PFSK-1 (cell line): Measurements from ENCODE around the gene KLC4.

Source experiments
- FOXP2 ChIP-seq: optimal IDR thresholded peaks from 2 replicates; pipeline ENCODE3; 2011; ENCODE audit warnings: borderline replicate concordance, control low read depth, inconsistent platforms; ENCODE audit not compliant: insufficient read depth; ENCODE audit errors: extremely low read length, extremely low read depth
- POLR2AphosphoS5 ChIP-seq: IDR thresholded peaks from 2 replicates; pipeline ENCODE4 v1.6.1; 2012; ENCODE audit warnings: low read depth, mild to moderate bottlenecking, control low read depth, low read length, moderate library complexity
- REST ChIP-seq, 2 experiments: IDR thresholded peaks; 2 replicates each; pipeline versions ENCODE4 v1.6.1 to v1.8.0; 2011 to 2012; ENCODE audit warnings: low read depth in 2 of 2, low read length in 2 of 2, control low read depth in 1 of 2, inconsistent platforms in 1 of 2, mild to moderate bottlenecking in 1 of 2, moderate library complexity in 1 of 2; ENCODE audit not compliant: insufficient read depth in 1 of 2
- SIN3A ChIP-seq: IDR thresholded peaks from 2 replicates; pipeline ENCODE4 v1.6.1; 2012; ENCODE audit warnings: mild to moderate bottlenecking, low read length, moderate library complexity, borderline replicate concordance; ENCODE audit not compliant: insufficient read depth
- TAF1 ChIP-seq: IDR thresholded peaks from 2 replicates; pipeline ENCODE4 v1.6.1; 2012; ENCODE audit warnings: low read length, control low read depth, borderline replicate concordance; ENCODE audit not compliant: insufficient read depth

GRCh38 chr6:43026365-43026764, 33.1 kb upstream of the KLC4 start:
- no peak for TF ChIP-seq POLR2AphosphoS5
- TF ChIP-seq REST (IDR thresholded peaks at IDR 0.05; ENCODE audit: insufficient read depth in 1 of 2, low read depth in 2 of 2, low read length in 2 of 2): no peak
- no peak for TF ChIP-seq SIN3A
- TF ChIP-seq TAF1: no peak
- TF ChIP-seq FOXP2: no peak
